Immature natural killer cell (primary cell): ENCODE measurements around the gene AKNA. TPM values are rescaled to one million over a fixed set of nuclear protein-coding genes. Genes with fewer than 3 reads are reported as not detected.

ENCODE experiments used
- DNase-seq, 3 donors: peaks; one replicate each; pipeline ENCODE4 v3.0.0; 2022; ENCODE audit warnings: mixed read lengths in 1 of 3
- H3K27ac Mint-ChIP-seq, 6 donors: one replicate each; pipeline ENCODE4 v1.8.0; 2020; ENCODE audit warnings: mixed read lengths in 6 of 6, mild to moderate bottlenecking in 5 of 6, inconsistent platforms in 4 of 6, moderate library complexity in 3 of 6
- H3K27me3 Mint-ChIP-seq, 3 donors: one replicate each; pipeline ENCODE4 v1.8.0; 2020 to 2021; ENCODE audit warnings: low read depth in 3 of 3, mild to moderate bottlenecking in 3 of 3, mixed read lengths in 3 of 3, moderate library complexity in 3 of 3, inconsistent platforms in 1 of 3
- H3K36me3 Mint-ChIP-seq, 3 donors: one replicate each; pipeline ENCODE4 v1.8.0; 2020; ENCODE audit warnings: mixed read lengths in 3 of 3, inconsistent platforms in 2 of 3, mild to moderate bottlenecking in 2 of 3
- H3K4me1 Mint-ChIP-seq, 2 donors: one replicate each; pipeline ENCODE4 v1.8.0; 2020; ENCODE audit warnings: inconsistent platforms in 2 of 2, mild to moderate bottlenecking in 2 of 2, mixed read lengths in 2 of 2, moderate library complexity in 1 of 2
- H3K4me3 Mint-ChIP-seq, 5 donors: one replicate each; pipeline ENCODE4 v1.8.0; 2020; ENCODE audit warnings: mild to moderate bottlenecking in 5 of 5, mixed read lengths in 5 of 5, inconsistent platforms in 3 of 5, moderate library complexity in 3 of 5
- H3K9me3 Mint-ChIP-seq, 6 donors: one replicate each; pipeline ENCODE4 v1.8.0; 2020; ENCODE audit warnings: mild to moderate bottlenecking in 6 of 6, mixed read lengths in 6 of 6, inconsistent platforms in 4 of 6, moderate library complexity in 3 of 6
- polyA plus RNA-seq, 3 donors: library from polyadenylated mRNA; unstranded; fragments of 300-500 nt; fragmentation: Illumina TruSeq; gene quantifications; one replicate each; pipeline ENCODE4 v1.2.3, GENCODE V29; 2021

AKNA gene
- polyA plus RNA-seq, 3 donors from 2014 or later, result 4.0 to 56.3 (median 13.8) TPM

DNA sequence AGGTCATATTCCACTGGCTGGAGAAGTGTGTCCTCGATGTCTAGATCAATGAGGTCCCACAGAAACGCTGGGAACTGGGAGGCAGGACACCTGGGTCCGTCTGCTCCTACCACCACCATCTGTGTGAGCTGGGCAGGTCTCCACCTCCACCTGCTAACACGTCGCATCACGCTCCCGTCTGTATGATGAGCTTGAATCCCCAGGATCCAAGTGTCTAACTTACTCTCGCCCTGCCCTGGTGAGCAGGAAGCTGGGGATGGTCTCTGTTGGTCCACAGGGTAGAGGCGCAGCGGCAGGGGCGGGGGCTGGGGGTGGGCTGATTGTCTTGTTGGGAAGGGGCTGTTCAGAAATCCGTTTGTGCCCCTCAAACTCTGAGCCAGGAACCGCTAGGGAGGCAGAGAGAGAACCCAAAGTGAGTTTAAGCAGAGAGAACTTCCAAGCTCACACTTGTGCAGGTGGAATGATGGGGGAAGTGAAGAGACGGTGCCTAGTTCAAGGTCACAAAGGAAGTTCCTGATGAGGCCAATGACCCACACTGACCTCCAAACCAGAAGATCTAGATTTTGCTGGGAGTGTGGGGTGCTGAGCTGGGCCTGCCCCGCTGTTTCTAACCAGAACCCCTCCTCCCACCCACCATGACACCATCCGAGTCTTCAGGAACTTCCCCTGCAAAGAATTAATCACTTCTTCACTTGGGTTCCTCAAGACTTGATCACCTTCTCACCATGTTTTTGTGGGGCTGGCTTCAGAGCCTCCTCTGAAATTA, 37.0 kb downstream of the AKNA start:
- peaks cover 7 to 16% (median 10%) of the 10 kb centered on the region in 3 donors for H3K27me3 Mint-ChIP-seq
- H3K27ac Mint-ChIP-seq, result peak overlapping the region; percentile 85 to 95 (median 92)
- H3K9me3 Mint-ChIP-seq, result no peaks in the 10 kb centered on the region
- peak overlapping the region in 1 of 5 donors; percentile 39 for H3K4me3 Mint-ChIP-seq
- H3K4me1 Mint-ChIP-seq, result peaks cover 37 to 38% of the 10 kb centered on the region in 2 donors
- peaks cover 28 to 51% (median 41%) of the 10 kb centered on the region in 3 donors for H3K36me3 Mint-ChIP-seq
- no peak for DNase-seq

DNA sequence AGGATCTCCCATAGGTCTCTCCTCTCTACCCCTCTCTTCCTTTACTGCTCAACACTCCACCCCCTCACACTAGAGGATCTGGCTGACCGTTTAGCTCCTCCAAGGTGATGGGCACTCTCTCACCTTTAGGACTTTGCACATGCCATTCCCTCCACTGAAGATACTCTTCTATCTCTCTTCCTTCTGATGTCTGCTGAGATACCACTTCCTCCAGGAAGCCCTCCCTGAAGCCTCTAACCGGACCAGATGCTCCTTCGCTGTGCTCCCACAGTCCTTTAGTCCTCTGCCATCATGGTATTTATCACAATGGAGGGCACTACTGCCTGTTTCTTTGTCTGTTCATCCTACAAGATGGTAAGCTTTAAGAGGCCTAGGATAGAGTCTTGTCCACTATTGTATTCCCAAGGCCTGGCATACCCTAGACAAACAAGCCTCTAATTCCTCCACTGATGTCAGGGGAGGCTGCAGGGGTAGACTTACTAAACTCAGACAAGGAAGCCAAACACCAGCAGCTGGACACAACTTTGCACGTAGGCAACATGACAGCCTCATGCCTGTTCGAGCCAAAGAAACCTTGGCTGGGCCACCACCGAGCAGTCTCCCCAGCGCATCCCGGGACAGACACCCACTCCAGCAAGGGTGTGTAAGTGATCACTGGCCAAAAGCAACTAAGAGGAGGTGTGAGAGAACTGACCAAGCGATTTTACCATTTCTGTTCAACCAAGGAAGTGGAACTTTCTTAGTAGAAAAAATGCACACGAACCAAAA, 37.9 kb downstream of the AKNA start:
- peak overlapping the region in 1 of 5 donors; percentile 35 for H3K4me3 Mint-ChIP-seq
- peak overlapping the region; percentile 85 to 95 (median 92) for H3K27ac Mint-ChIP-seq
- peaks cover 9 to 16% (median 10%) of the 10 kb centered on the region in 3 donors for H3K27me3 Mint-ChIP-seq
- peaks cover 33 to 56% (median 41%) of the 10 kb centered on the region in 3 donors for H3K36me3 Mint-ChIP-seq
- peaks cover 37 to 38% of the 10 kb centered on the region in 2 donors for H3K4me1 Mint-ChIP-seq
- DNase-seq, result no peak
- H3K9me3 Mint-ChIP-seq, result no peaks in the 10 kb centered on the region

DNA sequence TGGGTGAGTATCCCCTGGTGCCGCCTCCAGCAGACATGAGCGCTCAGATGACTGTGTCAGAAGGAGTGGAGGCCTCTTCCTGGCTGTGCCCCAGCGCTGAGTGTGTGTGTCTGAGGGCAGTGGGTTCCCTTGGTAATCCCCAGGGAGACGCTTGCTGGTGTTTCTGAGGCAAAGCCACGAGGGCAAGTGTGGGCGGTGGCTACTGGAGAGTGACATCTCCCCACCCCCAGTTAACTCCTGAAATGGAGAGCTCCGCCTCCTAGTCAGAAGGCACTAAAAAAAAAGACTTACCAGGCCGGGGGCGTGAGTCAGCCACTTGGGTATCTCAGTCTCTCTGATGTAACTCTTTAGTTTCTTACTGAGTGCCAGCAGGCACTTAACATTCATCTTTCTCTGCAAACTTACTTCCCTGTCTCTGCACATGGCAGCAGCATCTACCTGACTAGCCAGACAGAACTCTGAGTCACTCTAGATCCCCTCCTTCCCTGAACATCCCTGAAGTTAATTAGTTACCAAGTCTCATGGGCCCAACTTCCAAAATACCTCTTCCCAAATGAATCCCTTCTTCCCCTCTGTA, 38.8 kb downstream of the AKNA start:
- no peaks in the 10 kb centered on the region for H3K9me3 Mint-ChIP-seq
- H3K27me3 Mint-ChIP-seq, result peaks cover 10 to 20% (median 11%) of the 10 kb centered on the region in 3 donors
- H3K36me3 Mint-ChIP-seq, result peaks cover 41 to 65% (median 49%) of the 10 kb centered on the region in 3 donors
- DNase-seq, result peak; percentile 37 to 58 (median 49)
- peak overlapping the region; percentile 85 to 95 (median 92) for H3K27ac Mint-ChIP-seq
- H3K4me3 Mint-ChIP-seq, result peak overlapping the region in 1 of 5 donors; percentile 35
- H3K4me1 Mint-ChIP-seq, result peaks cover 38 to 46% of the 10 kb centered on the region in 2 donors

DNA sequence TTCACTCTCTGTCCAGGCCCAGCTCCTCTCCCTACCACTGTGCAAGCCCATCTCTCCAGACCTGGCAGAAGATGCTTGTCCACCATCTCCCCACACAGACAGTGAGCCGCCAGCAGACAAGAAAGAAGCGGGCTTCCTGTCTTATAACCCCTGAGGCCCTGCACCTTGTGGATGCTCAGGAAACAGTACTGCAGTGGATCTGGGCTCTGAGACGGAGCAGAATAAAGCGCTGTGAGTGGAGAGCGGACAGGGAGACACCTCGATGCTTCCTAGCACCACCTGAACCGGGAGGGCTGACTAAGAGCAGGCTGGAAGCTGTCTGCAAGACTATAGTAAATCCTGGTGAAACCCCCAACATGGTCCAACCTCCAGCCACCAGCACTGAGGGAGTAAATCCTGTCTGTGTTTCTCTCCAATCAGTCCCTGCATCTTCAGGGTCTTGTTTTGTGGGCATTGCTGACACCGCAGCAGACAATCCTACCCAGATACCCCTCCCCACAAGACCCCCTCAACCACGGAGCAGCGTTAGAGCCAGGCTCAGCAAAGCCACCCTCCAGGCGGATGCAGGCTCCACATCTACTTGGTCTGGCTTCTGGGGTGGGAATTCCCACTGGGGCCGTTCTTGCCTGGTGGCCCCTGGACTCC, 39.4 kb downstream of the AKNA start:
- H3K4me1 Mint-ChIP-seq, result peaks cover 42 to 51% of the 10 kb centered on the region in 2 donors
- H3K4me3 Mint-ChIP-seq, result no peak overlapping the region
- H3K27me3 Mint-ChIP-seq, result peaks cover 10 to 20% (median 11%) of the 10 kb centered on the region in 3 donors

DNA sequence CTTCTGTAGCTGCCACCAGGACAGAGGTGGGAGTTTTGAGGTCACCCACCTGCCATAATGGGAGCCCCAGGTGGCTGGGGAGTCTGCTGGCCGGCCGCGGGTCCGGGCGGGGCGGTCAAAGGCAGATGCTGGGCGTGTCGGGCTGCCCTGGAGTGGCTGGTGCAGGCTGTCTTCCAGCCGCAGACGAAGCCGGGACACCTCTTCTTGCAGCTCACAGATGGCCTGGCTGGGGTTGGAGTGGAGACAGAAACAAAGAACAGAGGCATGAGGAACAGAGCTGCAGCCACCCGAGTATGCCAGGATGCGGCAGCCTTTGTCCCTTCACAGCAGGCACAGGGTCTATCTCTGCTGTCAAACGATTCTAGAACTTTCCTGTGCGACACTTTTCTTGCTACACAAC, 40.1 kb downstream of the AKNA start:
- peaks cover 42 to 57% of the 10 kb centered on the region in 2 donors for H3K4me1 Mint-ChIP-seq
- no peak for DNase-seq
- H3K4me3 Mint-ChIP-seq, result no peak overlapping the region
- H3K27ac Mint-ChIP-seq, result peak overlapping the region; percentile 85 to 95 (median 92)
- no peaks in the 10 kb centered on the region for H3K9me3 Mint-ChIP-seq
- peaks cover 9 to 24% (median 11%) of the 10 kb centered on the region in 3 donors for H3K27me3 Mint-ChIP-seq
- peaks cover 48 to 74% (median 52%) of the 10 kb centered on the region in 3 donors for H3K36me3 Mint-ChIP-seq

More for the DNA sequence above, 39.4 kb downstream of the AKNA start:
- Mint-ChIP-seq H3K9me3 (no peaks in the 10 kb centered on the region), H3K27ac (peak overlapping the region; percentile 85 to 95 (median 92)), H3K36me3 (peaks cover 44 to 71% (median 52%) of the 10 kb centered on the region in 3 donors)
- DNase-seq, result no peak

DNA sequence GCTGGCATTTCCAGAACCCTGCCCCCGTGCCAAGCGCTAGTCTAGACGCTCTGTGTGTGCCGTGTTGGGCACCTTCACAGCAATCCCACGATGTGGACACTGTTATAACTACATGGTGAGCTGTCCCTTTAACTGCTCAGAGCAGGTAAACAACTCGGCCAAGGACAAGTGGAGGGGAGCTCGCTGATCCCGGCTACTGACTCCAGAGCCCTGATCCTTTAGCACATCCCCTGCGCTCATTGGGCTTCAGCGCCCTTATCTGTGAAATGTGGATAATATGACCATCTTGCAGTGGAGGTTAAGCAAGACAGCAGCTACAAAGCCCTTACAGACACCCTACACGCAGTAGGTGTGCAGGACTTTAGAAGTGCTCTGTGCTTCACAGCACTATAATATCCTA, 41.6 kb downstream of the AKNA start:
- peaks cover 45 to 56% of the 10 kb centered on the region in 2 donors for H3K4me1 Mint-ChIP-seq
- DNase-seq, result no peak
- H3K9me3 Mint-ChIP-seq, result no peaks in the 10 kb centered on the region
- peak overlapping the region in 5 of 6 donors; percentile 53 to 78 (median 74) for H3K27ac Mint-ChIP-seq
- H3K27me3 Mint-ChIP-seq, result peaks cover 10 to 24% (median 11%) of the 10 kb centered on the region in 3 donors
- H3K36me3 Mint-ChIP-seq, result peaks cover 42 to 79% (median 51%) of the 10 kb centered on the region in 3 donors
- H3K4me3 Mint-ChIP-seq, result no peak overlapping the region

DNA sequence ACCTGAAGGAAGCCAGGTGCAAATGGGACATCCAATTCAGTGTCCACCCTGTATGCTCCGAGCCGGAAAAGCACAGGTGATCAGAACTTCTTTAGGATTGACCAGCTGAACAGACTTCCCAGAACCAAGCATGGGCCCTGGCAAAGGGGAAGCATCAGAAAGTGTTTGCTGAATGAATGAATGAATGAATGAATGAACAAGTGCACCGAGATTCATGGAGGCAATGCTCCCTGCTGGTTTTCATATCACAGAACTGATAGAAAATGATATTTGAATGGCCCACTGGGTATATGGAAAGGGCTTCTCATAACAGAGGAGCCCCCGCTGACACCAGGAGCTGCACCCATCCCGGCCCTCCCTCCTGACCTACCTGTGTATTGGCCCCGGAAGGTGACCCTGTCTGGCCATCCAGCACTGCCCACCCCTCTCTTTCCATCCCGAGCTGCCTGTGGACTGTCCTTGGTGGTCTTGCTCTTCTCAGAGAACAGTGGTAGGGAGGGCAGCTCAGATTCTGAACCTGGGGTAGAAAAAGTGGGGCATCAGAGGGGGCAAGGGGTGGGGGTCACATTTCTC, 42.2 kb downstream of the AKNA start:
- Mint-ChIP-seq H3K9me3 (no peaks in the 10 kb centered on the region), H3K27ac (peak overlapping the region; percentile 53 to 78 (median 70)), H3K27me3 (peaks cover 10 to 23% (median 12%) of the 10 kb centered on the region in 3 donors), H3K36me3 (peaks cover 40 to 84% (median 47%) of the 10 kb centered on the region in 3 donors), H3K4me3 (no peak overlapping the region), H3K4me1 (peaks cover 41 to 56% of the 10 kb centered on the region in 2 donors)
- no peak for DNase-seq

DNA sequence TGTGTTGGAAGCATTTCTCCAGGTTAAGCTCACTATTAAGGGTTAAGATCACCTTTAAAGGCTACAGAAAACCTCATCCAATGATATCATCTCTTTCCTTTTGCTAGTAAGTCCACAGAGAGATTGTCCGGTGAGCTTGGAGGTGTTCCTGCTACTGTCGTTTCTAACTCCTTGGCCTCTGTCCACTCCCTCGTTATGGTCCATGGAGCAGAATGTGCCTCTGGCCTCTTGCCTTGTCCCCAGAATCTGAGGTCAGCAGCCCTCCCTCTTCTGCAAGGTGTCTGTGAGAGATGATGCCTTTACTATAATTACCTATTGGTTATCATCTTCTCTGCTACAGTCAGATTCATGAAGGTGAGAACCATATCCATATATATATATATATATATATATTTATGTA, 43.1 kb downstream of the AKNA start:
- H3K9me3 Mint-ChIP-seq, result no peaks in the 10 kb centered on the region
- no peak for DNase-seq
- peaks cover 35 to 51% of the 10 kb centered on the region in 2 donors for H3K4me1 Mint-ChIP-seq
- H3K27ac Mint-ChIP-seq, result peak overlapping the region; percentile 45 to 90 (median 78)
- H3K27me3 Mint-ChIP-seq, result peaks cover 6 to 18% (median 12%) of the 10 kb centered on the region in 3 donors
- H3K36me3 Mint-ChIP-seq, result peaks cover 38 to 81% (median 38%) of the 10 kb centered on the region in 3 donors
- H3K4me3 Mint-ChIP-seq, result no peak overlapping the region

DNA sequence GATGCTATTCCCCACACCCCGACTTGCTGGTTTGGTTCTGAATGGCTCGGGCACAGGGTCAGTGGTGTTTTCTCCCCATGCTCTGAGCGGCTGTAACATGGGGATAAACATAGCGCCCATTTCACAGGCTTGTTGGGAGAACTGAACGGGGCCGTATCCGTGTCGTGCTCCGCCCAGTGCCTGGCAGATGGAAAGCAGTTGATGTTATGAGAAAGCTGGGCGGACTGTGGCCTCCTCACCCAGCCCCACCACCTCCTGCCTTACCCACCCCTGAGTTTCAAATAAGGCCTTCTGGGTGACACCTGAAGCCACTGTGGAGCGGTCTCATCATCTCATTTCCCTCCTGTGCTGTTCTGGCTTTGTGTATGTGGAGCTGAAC, 43.6 kb downstream of the AKNA start:
- H3K27ac Mint-ChIP-seq, result peak overlapping the region; percentile 74 to 90 (median 80)
- H3K9me3 Mint-ChIP-seq, result no peaks in the 10 kb centered on the region
- peaks cover 33 to 81% (median 37%) of the 10 kb centered on the region in 3 donors for H3K36me3 Mint-ChIP-seq
- no peak for DNase-seq
- H3K27me3 Mint-ChIP-seq, result peaks cover 6 to 17% (median 13%) of the 10 kb centered on the region in 3 donors
- no peak overlapping the region for H3K4me3 Mint-ChIP-seq
- H3K4me1 Mint-ChIP-seq, result peaks cover 33 to 46% of the 10 kb centered on the region in 2 donors

DNA sequence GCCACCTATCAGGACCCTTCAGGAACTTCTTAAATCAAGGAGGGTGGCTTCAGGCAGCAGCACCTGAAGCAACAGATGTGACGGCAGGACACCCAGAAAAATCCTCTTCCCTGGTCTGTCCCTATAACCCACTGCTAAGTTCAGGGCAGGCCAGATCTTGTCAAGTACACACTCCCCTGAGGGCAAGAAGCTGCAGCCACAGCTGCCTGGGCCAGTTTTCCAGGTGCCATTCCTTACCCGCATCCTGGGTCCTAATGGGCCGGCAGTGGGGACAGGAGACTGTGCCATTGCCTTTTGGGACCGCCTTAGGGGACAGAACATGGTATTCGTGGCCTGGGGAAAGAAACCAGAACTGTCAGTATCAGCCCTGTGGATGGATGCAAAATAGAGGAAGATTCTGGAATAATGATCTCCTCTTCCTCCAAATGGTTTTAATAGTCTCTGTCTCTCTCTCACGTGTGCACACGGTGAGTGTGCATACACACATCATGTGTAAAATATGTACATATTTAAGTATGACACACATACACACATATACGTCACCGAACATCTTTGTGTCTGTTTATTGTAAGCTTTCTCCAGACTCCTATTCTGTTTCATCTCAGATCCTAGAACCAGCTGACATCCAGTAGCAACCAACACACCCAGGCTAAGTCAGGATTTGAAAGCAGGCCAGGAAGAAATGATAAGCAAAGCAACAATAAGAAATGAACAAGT, 44.2 kb downstream of the AKNA start:
- Mint-ChIP-seq H3K9me3 (no peaks in the 10 kb centered on the region), H3K4me1 (peaks cover 30 to 43% of the 10 kb centered on the region in 2 donors), H3K27ac (peak overlapping the region; percentile 77 to 93 (median 86)), H3K4me3 (no peak overlapping the region), H3K36me3 (peaks cover 31 to 81% (median 39%) of the 10 kb centered on the region in 3 donors), H3K27me3 (peaks cover 5 to 21% (median 16%) of the 10 kb centered on the region in 3 donors)
- DNase-seq, result no peak

DNA sequence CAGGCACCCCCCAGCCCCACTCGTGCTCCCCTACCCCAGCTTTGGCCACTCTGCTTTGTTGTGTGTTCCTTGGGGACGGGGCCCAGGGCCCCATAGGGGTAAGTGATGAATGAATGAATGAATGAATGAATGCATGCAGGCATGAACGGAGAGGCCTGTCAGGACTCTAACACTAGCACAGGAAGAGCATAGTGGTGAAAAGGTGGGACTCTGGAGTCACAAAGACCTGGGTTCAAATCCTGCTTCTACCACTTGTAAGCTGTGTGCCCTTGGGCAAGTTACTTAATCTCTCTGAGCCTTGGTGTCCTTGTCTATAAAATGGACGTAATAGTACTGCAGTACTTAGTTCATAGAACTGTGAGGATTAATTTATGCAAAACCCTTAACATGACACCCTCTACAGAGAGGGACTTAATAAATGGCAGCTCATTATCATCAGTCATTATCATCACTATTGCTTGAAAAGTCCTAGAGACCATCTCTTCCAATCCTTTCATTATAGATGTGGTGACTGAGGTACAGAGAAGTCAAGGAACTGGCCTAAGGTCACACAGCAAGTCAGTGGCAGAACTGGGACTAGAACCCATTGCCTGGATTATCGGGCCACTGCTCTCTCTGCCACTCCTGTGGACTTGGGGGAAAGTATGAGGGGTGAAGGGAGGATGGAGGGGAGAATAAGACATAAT, 44.9 kb downstream of the AKNA start:
- Mint-ChIP-seq H3K4me1 (peaks cover 24 to 36% of the 10 kb centered on the region in 2 donors), H3K4me3 (no peak overlapping the region), H3K9me3 (no peaks in the 10 kb centered on the region), H3K27me3 (peaks cover 3 to 16% (median 15%) of the 10 kb centered on the region in 3 donors), H3K27ac (peak overlapping the region; percentile 77 to 93 (median 86)), H3K36me3 (peaks cover 34 to 79% (median 37%) of the 10 kb centered on the region in 3 donors)
- DNase-seq, result no peak

DNA sequence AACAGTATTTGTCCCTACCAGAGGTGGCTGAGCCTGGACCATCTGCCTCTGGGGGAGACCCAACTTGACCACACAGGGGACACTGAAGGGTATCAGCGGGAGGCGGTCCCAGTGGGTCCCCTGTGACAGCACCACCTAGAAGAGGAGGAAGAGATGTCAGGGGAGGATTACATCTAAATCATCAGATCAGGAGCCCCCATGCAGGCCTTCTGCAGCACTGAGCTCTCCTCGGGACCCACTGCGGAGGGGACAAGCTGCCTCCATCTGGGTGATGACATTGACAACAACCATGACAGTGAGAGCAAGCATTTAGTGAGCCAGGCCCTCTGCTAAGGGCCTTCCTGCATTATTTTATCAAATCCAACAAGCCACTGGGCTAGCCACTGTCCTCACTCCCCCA, 45.8 kb downstream of the AKNA start:
- no peaks in the 10 kb centered on the region for H3K9me3 Mint-ChIP-seq
- peaks cover 36 to 81% (median 38%) of the 10 kb centered on the region in 3 donors for H3K36me3 Mint-ChIP-seq
- no peak overlapping the region for H3K4me3 Mint-ChIP-seq
- peak overlapping the region; percentile 46 to 94 (median 84) for H3K27ac Mint-ChIP-seq
- DNase-seq, result no peak
- H3K27me3 Mint-ChIP-seq, result peaks cover 3 to 20% (median 19%) of the 10 kb centered on the region in 3 donors
- H3K4me1 Mint-ChIP-seq, result peaks cover 23 to 34% of the 10 kb centered on the region in 2 donors
